Erythroblast (primary cell): ENCODE results near the gene CTCF.

Experiments
- GATA1 ChIP-seq: IDR thresholded peaks from 2 replicates; pipeline ENCODE4 v1.6.1; 2011; ENCODE audit warnings: low read depth, mild to moderate bottlenecking, control low read depth, low read length, moderate library complexity
- POLR2A ChIP-seq: IDR thresholded peaks from 2 replicates; pipeline ENCODE4 v1.6.1; 2011; ENCODE audit warnings: mild to moderate bottlenecking, low read length

GRCh38 chr16:67526149-67526791 is 36.1 kb upstream of the CTCF start:
- TF ChIP-seq POLR2A (peak; percentile 16), GATA1 (no peak)
